Osteocyte (in vitro differentiated cells): ENCODE measurements around the gene ARMC5. TPM values are rescaled to one million over a fixed set of nuclear protein-coding genes. Genes with fewer than 3 reads are reported as not detected.

Experiments used
- DNase-seq: peaks from one replicate; pipeline ENCODE4 v3.0.0; 2021; ENCODE audit warnings: mixed read lengths; ENCODE audit not compliant: unreplicated experiment; ENCODE audit errors: extremely low spot score
- H3K27ac Mint-ChIP-seq: one replicate; pipeline ENCODE4 v1.8.0; 2021; ENCODE audit warnings: mild to moderate bottlenecking, mixed read lengths; ENCODE audit not compliant: unreplicated experiment
- H3K27me3 Mint-ChIP-seq: one replicate; pipeline ENCODE4 v1.8.0; 2021; ENCODE audit warnings: mixed read lengths; ENCODE audit not compliant: unreplicated experiment
- H3K36me3 Mint-ChIP-seq: one replicate; pipeline ENCODE4 v1.8.0; 2021; ENCODE audit warnings: mixed read lengths; ENCODE audit not compliant: unreplicated experiment
- H3K4me1 Mint-ChIP-seq: one replicate; pipeline ENCODE4 v1.8.0; 2021; ENCODE audit warnings: mixed read lengths; ENCODE audit not compliant: unreplicated experiment
- H3K4me3 Mint-ChIP-seq: one replicate; pipeline ENCODE4 v1.8.0; 2021; ENCODE audit warnings: mild to moderate bottlenecking, moderate library complexity, mixed read lengths; ENCODE audit not compliant: unreplicated experiment
- H3K9me3 Mint-ChIP-seq: one replicate; pipeline ENCODE4 v1.8.0; 2021; ENCODE audit warnings: mixed read lengths; ENCODE audit not compliant: unreplicated experiment
- total RNA-seq: library from RNA; stranded (reverse); gene quantifications from 2 replicates; pipeline ENCODE4 v1.2.1, GENCODE V29; 2021
- TF ChIP-seq, protein P1 (sequence below): fragments of 200-600 bp; sonication (generic); IDR thresholded peaks from 2 replicates; pipeline ENCODE4 v1.5.0; 2021; ENCODE audit warnings: antibody characterized with exemption, mild to moderate bottlenecking, moderate library complexity

ARMC5 gene
- total RNA-seq, 1 donor from 2014 or later = 12.8 TPM

DNA sequence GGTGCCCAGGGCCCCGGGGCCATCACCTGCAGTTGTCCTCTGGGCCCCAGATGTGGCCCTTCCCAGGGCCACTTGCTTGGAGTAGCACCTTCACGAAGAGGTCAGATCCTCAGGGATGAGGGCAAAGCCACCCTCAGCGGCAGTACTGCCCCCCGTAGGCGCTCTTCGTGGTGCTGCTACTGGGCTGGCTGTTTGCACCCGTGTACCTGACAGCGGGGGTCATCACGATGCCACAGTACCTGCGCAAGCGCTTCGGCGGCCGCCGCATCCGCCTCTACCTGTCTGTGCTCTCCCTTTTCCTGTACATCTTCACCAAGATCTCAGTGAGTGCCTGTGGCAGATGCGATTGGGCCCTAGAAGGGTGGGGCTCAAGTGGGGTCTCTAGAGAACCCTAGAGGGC, 26.3 kb downstream of the ARMC5 start:
- H3K9me3 Mint-ChIP-seq = no peaks in the 10 kb centered on the region
- peaks cover 15% of the 10 kb centered on the region for H3K4me1 Mint-ChIP-seq
- H3K36me3 Mint-ChIP-seq = peaks cover 3% of the 10 kb centered on the region
- peaks cover 3% of the 10 kb centered on the region for H3K27me3 Mint-ChIP-seq
- H3K27ac Mint-ChIP-seq = no peak overlapping the region
- no peak for DNase-seq
- TF ChIP-seq, protein P1, sequence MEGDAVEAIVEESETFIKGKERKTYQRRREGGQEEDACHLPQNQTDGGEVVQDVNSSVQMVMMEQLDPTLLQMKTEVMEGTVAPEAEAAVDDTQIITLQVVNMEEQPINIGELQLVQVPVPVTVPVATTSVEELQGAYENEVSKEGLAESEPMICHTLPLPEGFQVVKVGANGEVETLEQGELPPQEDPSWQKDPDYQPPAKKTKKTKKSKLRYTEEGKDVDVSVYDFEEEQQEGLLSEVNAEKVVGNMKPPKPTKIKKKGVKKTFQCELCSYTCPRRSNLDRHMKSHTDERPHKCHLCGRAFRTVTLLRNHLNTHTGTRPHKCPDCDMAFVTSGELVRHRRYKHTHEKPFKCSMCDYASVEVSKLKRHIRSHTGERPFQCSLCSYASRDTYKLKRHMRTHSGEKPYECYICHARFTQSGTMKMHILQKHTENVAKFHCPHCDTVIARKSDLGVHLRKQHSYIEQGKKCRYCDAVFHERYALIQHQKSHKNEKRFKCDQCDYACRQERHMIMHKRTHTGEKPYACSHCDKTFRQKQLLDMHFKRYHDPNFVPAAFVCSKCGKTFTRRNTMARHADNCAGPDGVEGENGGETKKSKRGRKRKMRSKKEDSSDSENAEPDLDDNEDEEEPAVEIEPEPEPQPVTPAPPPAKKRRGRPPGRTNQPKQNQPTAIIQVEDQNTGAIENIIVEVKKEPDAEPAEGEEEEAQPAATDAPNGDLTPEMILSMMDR = no peak
- H3K4me3 Mint-ChIP-seq = no peak overlapping the region

DNA sequence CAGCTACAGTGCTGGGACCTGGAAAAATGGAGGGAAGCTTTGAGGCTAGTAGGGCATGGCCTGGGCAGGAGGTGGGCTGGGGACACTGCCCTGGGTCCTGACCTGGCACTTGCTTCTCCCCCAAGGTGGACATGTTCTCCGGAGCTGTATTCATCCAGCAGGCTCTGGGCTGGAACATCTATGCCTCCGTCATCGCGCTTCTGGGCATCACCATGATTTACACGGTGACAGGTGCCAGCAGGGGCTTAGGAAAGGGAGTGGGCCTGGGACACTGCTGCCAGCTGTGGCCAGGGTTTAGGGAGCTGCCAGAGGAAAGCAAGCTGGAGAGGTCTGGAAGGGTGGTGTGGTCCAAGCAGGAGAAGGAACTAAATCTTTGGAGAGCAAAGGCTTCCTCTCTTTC, 26.7 kb downstream of the ARMC5 start:
- Mint-ChIP-seq H3K9me3 (no peaks in the 10 kb centered on the region), H3K4me3 (no peak overlapping the region), H3K36me3 (peaks cover 7% of the 10 kb centered on the region), H3K27ac (no peak overlapping the region), H3K4me1 (peaks cover 11% of the 10 kb centered on the region), H3K27me3 (peaks cover 3% of the 10 kb centered on the region)
- DNase-seq = no peak
- TF ChIP-seq, protein P1 = no peak

DNA sequence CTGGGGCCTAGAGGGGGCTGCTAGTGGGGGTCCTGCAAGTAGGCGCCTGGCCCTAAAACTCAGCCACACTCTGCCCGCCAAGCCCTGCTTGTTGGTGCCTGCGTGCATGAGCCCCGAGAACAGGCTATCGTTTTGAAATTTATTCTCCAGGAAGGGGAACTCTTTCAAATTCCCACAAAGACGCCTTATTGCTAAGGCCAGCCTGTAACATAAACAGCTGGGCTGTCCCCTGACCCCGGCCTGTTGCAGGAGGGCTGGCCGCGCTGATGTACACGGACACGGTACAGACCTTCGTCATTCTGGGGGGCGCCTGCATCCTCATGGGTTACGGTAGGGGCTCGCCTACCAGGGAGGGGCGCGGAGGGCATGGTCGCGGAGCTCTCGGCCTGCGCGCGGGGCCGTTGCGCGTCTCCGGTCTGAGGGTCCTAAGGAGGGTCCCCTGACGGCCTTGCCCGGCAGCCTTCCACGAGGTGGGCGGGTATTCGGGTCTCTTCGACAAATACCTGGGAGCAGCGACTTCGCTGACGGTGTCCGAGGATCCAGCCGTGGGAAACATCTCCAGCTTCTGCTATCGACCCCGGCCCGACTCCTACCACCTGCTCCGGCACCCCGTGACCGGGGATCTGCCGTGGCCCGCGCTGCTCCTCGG, 27.9 kb downstream of the ARMC5 start:
- H3K27me3 Mint-ChIP-seq = peaks cover 3% of the 10 kb centered on the region
- H3K27ac Mint-ChIP-seq = no peak overlapping the region
- DNase-seq = no peak
- TF ChIP-seq, protein P1 = no peak
- peaks cover 11% of the 10 kb centered on the region for H3K36me3 Mint-ChIP-seq
- peak overlapping the region; percentile 74 for H3K4me3 Mint-ChIP-seq
- peaks cover 11% of the 10 kb centered on the region for H3K4me1 Mint-ChIP-seq
- H3K9me3 Mint-ChIP-seq = no peaks in the 10 kb centered on the region

DNA sequence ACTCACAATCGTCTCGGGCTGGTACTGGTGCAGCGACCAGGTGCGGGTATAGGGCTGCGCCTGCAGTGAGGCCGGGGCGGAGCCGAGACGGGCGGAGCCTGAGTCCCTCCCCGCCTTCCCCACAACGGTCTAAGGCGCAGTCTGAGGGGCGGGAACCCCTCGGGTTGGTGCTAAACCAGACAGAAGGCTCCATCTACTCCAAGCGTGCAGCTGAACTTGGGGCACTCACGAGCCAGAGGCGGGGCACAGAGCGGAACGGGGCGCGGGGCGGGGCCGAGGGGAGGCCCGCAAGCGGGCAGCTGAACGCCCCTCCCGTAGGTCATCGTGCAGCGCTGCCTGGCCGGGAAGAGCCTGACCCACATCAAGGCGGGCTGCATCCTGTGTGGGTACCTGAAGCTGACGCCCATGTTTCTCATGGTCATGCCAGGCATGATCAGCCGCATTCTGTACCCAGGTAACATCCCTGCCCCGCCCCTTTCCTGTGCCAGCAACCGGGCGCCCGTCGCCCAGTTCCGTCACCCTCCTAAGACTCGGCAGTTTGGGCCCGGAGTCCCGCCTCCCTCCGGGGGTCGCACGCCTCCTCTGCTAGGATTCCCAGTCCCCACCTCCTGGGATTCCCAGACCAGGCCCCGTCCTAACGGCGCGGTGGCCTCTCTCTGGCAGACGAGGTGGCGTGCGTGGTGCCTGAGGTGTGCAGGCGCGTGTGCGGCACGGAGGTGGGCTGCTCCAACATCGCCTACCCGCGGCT, 28.6 kb downstream of the ARMC5 start:
- H3K27me3 Mint-ChIP-seq = peaks cover 3% of the 10 kb centered on the region
- no peak for DNase-seq
- peak overlapping the region; percentile 74 for H3K4me3 Mint-ChIP-seq
- H3K36me3 Mint-ChIP-seq = peaks cover 18% of the 10 kb centered on the region
- TF ChIP-seq, protein P1 = no peak
- H3K27ac Mint-ChIP-seq = no peak overlapping the region
- peaks cover 11% of the 10 kb centered on the region for H3K4me1 Mint-ChIP-seq
- H3K9me3 Mint-ChIP-seq = no peaks in the 10 kb centered on the region

DNA sequence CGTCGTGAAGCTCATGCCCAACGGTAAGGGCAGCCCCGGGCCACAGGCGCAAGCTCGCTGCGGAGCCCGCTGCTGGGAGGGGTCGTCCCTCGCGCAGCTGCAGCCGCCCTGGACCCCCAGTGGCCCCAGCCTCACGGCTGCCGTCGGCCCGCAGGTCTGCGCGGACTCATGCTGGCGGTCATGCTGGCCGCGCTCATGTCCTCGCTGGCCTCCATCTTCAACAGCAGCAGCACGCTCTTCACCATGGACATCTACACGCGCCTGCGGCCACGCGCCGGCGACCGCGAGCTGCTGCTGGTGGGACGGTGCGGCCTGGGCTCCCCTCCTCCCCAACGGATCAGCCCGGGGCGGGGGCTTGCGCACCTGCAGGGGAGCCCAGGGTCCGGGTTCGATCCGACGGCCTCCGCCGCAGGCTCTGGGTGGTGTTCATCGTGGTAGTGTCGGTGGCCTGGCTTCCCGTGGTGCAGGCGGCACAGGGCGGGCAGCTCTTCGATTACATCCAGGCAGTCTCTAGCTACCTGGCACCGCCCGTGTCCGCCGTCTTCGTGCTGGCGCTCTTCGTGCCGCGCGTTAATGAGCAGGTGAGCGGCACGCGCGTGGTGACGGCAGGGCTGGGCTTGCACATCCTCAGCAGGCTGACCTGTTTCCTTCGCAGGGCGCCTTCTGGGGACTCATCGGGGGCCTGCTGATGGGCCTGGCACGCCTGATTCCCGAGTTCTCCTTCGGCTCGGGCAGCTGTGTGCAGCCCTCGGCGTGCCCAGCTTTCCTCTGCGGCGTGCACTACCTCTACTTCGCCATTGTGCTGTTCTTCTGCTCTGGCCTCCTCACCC, 29.4 kb downstream of the ARMC5 start:
- DNase-seq = no peak
- Mint-ChIP-seq H3K4me1 (peaks cover 11% of the 10 kb centered on the region), H3K27me3 (peaks cover 3% of the 10 kb centered on the region), H3K4me3 (peak overlapping the region; percentile 74), H3K9me3 (no peaks in the 10 kb centered on the region), H3K27ac (no peak overlapping the region), H3K36me3 (peaks cover 26% of the 10 kb centered on the region)
- TF ChIP-seq, protein P1 = no peak
